Measurements from ENCODE around the gene SEC22A. TPM values are rescaled to one million over a fixed set of nuclear protein-coding genes. Genes with fewer than 3 reads are reported as not detected.
"Not testable (repeated sequence)": the region's sequence is repeated elsewhere in the genome, so short reads cannot be mapped to it uniquely, and the experiment has no call there.

The SEC22A gene
- total RNA-seq, 1 donor from 2014 or later: 47.1 TPM

- DNase-seq: peak; percentile 77
These were observed 15.0 kb upstream of the SEC22A start for GRCh38 chr3:123186695-123187094.

DNA sequence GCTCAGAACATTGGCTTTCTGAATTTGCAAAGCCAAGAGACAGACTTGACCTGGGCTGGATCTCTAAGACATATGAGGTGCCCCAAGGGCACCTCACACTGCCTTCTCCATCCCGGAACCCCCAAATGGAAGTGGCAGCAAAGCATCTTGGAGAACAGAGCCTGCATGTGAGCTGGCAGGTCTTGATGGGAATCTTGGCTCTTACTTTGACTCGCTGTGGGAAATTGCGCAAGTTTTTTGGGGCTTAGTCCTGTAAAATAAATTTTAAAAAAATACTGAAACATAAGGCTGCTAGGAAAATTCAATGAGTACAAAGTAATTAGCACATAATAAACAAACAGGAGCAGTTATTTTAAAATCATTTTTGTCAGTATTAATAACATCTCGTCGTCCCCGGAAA, 13.7 kb upstream of the SEC22A start:
- no peak for DNase-seq

DNA sequence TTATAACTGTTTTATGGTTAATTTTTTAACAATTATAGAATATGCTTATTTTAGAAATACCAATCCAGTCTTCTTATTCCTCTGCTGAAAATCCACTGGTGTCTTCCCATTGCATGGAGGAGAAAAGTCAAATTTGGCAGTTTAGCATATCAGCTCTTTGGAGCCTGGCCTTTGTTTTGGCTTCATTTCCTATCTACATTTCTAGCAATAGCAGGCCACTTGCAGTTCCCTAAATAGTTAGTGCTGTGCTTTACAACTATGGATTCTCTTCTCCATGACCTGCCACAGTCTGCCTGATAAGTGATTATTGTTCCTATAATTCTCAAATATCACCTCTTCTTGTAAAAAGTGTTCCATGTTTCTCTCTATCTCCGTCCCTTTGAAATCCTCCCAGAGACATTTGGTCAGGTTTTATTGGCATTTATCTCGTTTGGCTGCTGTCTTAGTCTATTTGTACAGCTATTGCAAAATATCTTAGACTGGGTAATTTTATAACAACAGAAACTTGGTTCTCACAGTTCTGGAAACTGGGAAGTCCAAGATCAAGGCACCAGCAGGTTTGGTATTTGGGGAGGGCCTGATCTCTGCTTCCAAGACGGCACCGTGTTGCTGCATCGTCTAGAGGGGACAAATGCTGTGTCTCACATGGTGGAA, 8.2 kb upstream of the SEC22A start:
- no peak for DNase-seq

- DNase-seq: peak; percentile 49
These were observed 7.2 kb upstream of the SEC22A start for GRCh38 chr3:123194552-123194951.

DNA sequence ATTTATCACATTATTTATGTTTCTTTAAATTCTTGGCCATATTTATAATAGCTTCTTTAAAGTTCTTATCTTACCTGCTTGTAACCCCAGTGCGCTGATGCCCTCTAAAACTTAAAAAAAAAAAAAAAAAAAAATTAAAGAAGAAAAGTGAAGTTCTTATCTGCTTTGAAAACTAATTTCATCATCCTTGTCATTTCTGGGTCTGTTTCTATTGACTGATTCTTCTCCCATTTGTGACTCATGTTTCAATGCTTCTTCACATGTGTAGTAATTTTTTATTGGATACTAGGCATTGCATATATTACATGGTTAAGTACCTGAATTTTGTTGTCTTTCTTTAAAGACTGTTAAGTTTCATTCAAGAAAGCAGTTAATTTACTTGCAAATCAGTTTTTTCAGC, 3.4 kb upstream of the SEC22A start:
- DNase-seq: no peak

GRCh38 chr3:123201223-123201556, 553 bp upstream of the SEC22A start:
- DNase-seq: peak; percentile 0

GRCh38 chr3:123202451-123202850, 708 bp downstream of the SEC22A start:
- peak; percentile 29 for DNase-seq

- DNase-seq: no peak
These were observed 17.2 kb downstream of the SEC22A start for GRCh38 chr3:123218990-123219389.

DNA sequence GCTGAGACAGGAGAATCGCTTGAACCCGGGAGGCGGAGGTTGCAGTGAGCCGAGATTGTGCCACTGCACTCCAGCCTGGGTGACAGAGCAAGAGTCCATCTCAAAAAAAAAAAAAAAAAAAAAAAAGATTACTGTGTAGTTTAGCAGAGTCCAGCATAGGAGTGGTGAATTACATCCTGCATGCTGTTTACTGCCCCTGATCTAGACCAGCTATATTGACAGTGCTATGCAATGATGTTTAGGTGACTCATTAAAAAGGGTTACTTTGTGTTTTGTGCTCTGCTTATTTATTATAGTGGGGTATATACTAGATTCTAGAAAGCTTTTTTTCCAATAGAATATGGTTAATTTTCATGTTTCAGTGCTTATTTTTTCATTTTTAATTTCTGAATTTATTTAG, 19.6 kb downstream of the SEC22A start:
- not testable (repeated sequence) for DNase-seq

DNA sequence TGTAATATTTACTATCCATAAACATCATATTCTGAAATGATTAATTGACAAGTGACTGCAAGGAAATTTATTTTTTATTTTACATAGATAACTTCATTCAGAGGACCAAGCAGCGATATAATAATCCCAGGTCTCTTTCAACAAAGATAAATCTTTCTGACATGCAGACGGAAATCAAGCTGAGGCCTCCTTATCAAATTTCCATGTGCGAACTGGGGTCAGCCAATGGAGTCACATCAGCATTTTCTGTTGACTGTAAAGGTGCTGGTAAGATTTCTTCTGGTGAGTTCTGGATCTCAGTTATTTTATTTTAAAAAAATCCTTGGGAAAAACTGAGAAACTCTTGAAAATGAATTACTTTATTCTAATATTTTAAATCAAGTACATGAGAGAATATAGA, 23.3 kb downstream of the SEC22A start:
- no peak for DNase-seq

- no peak for DNase-seq
These were observed 24.8 kb downstream of the SEC22A start for GRCh38 chr3:123226549-123226948.

GRCh38 chr3:123229145-123229544, 27.4 kb downstream of the SEC22A start:
- peak; percentile 10 for DNase-seq

DNA sequence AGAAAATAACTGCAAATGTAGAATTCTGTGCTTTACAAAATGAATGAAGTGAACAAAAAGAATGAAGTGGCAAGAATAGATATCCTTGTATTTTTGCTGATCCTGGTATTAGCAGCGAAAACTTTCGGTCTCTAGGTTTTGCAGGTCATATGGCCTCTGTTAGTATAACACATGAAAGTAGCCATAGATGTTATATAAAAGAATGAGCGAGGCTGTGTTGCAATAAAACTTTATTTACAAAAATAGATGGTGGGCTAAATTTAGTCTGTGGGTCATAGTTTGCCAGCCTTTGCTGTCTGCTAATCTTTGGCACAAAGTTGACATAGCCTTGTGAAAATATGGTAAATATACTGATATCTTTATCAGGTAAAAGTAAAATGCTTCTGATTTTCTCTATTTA, 35.2 kb downstream of the SEC22A start:
- DNase-seq: no peak

DNA sequence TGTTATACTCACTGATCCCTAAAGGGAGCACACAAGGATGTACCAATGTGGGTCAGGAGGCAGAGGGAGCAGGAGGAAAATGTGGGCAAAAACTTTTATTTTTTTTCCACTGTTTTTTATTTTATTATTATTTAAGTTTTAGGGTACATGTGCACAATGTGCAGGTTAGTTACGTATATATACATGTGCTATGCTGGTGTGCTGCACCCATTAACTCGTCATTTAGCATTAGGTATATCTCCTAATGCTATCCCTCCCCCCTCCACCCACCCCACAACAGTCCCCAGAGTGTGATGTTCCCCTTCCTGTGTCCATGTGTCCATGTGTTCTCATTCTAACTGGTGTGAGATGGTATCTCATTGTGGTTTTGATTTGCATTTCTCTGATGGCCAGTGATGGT, 37.4 kb downstream of the SEC22A start:
- DNase-seq: not testable (repeated sequence)

- DNase-seq: no peak
These were observed 38.0 kb downstream of the SEC22A start for GRCh38 chr3:123239756-123240155.

DNA sequence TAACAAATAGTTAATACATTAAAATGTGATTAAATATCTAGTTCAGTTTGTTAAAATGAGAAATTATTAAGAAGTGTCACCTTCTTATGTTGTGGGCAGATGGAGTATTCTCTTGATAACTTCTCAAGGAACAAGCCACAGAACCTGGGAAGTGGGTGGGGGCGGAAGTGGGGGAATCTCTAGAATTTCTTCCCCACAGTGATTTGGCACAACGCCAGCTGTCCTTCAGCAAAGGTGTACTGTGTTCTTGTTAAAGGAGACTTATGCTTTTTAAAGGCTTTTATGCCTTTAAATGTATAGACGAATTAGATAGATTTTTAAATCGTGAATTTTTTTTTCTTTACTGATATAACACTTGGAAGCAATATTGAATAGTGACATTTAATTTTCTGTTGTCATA, 42.4 kb downstream of the SEC22A start:
- DNase-seq: peak; percentile 3

GRCh38 chr3:123246866-123247265, 45.1 kb downstream of the SEC22A start:
- peak; percentile 14 for DNase-seq

GRCh38 chr3:123256256-123256655, 54.5 kb downstream of the SEC22A start:
- DNase-seq: no peak

DNA sequence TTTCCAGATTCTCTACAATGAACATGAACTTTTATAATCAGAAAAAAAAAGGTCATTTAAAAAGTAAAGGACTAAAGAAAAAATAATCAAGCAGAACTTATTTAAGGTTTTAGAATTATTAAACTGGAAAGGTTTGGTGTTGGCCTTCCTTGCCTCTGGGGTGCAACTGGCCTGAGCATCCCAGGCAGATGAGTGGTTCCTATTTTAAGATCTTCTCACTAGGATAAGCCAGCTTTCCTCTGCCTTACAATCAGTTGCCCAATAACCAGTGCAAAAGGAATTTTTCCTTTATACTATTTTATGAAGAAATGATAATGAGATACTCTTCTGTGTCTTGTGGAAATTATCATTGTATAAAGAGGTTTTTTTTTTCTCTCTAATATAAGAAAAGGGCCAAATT, 56.6 kb downstream of the SEC22A start:
- no peak for DNase-seq

DNA sequence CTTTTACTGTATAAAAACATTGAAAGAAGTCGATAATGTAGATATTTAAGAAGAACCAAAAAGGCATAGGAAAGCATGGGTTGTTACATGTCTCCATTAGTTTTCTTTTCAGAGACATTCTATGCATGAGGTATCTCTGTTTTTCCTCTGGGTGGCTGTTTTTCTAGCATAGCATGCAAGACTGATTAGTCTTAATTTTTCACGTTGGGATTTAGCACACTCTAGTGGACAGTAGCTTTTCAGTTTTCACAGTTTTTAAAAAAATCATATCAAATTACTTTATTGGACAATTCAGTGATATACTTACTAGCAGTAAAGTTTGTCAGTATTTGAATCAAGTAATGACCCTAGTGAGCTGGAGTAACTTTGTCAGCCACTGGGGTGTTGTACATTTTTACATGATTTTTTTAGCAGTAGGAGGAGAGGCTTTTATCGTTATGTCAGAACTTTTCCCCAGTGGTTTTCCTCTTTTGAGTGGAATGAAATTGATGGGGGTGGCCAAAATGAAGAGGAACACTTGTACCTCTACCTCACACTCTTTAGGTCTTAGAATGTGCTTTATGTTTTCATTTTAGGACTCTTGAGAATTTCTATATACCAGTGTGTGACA, 57.2 kb downstream of the SEC22A start:
- peak; percentile 77 for DNase-seq

- DNase-seq: no peak
These were observed 59.9 kb downstream of the SEC22A start for GRCh38 chr3:123261666-123262065.

DNA sequence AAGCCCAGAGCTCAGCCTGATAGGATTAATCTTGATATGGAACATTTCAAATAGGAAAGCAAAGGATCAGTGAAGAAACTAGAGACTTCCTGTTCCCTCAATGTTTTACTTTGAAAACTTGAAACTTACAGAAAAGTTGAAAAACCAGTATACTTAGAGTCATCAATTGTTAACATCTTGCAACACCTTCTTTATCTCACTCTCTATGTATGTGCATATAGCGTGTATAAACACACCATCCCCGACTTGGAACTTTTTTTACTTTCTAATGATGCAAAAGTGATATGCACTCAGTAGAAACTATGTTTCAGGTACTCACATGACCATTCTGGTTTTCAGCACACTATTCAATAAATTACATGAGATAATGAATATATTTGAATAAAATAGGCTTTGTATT, 60.5 kb downstream of the SEC22A start:
- DNase-seq: no peak

DNA sequence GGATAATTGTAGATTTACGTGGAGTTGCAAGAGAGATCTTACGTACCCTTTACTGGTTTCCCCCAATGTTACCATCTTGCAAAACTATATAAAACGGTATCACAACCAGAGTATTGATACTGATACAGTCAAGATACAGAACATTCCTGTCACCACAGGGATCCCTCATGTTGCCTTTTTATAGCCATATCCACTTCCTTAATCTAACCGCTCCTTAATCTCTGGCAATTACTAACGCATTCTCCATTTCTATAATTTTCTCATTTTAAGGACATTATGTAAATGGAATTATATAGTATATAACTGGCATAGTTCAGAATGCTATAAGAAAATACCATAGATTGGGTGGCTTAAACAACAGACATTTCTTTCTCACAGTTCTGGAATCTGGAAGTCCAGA, 61.1 kb downstream of the SEC22A start:
- no peak for DNase-seq

- DNase-seq: no peak
These were observed 62.2 kb downstream of the SEC22A start for GRCh38 chr3:123263941-123264340.

DNA sequence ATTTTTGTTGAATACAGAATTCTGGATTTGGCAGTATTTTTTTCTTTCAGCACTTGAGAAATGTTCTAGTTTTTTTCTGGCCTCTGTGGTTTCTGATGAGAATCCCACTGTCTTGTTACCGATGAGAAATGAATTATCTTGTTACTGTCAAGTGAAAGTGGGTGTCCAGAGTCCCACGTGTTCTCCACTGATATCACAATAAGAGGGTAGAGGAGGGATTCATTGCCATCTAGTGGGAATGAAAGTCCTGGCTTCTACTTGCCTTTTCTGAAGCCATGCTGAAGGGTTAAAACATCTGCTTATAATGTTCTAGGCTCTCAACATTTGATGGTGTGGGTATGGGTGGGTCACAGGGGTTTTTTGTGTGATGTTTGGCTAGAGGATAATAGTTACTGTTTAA, 66.1 kb downstream of the SEC22A start:
- DNase-seq: peak; percentile 15

All from dermis blood vessel endothelial cell (primary cell).